Measurements from ENCODE around the gene MCRS1.
A peak's percentile ranks its signal among the peaks of the same experiment; 100 is the strongest.
"Not testable (repeated sequence)": the region's sequence is repeated elsewhere in the genome, so short reads cannot be mapped to it uniquely, and the experiment has no call there.

Gene MCRS1

GRCh38 chr12:49609059-49609874, 41.3 kb upstream of the MCRS1 start:
- peaks cover 18% of the 10 kb centered on the region for H3K4me1 Mint-ChIP-seq

GRCh38 chr12:49605539-49605938, 37.6 kb upstream of the MCRS1 start, which contains the start of gene FAM186B:
Gene FAM186B, minus strand, starts transcription at chr12:49605639. Its CDS starts 162 bp downstream, at chr12:49605477.
- Mint-ChIP-seq H3K9me3 (peaks cover 27% of the 10 kb centered on the region), H3K36me3 (ENCODE audit: low read depth) (peaks cover 42% of the 10 kb centered on the region), H3K4me1 (peaks cover 18% of the 10 kb centered on the region)
- H3K27me3 Mint-ChIP-seq (ENCODE audit: low read depth, poor library complexity); H3K4me3 Mint-ChIP-seq; DNase-seq; H3K27ac Mint-ChIP-seq: not testable (repeated sequence)

More at GRCh38 chr12:49609059-49609874, 41.3 kb upstream of the MCRS1 start:
- Mint-ChIP-seq H3K27me3 (ENCODE audit: low read depth, poor library complexity) (peaks cover 3% of the 10 kb centered on the region), H3K4me3 (peak overlapping the region; percentile 36), H3K27ac (peak overlapping the region; percentile 92), H3K36me3 (ENCODE audit: low read depth) (peaks cover 50% of the 10 kb centered on the region), H3K9me3 (peaks cover 56% of the 10 kb centered on the region)
- TF ChIP-seq CTCF (IDR thresholded peaks at IDR 0.05): no peak
- DNase-seq: no peak

- H3K27me3 Mint-ChIP-seq (ENCODE audit: low read depth, poor library complexity): no peaks in the 10 kb centered on the region
- peaks cover 20% of the 10 kb centered on the region for H3K9me3 Mint-ChIP-seq
- H3K36me3 Mint-ChIP-seq (ENCODE audit: low read depth): peaks cover 42% of the 10 kb centered on the region
- H3K27ac Mint-ChIP-seq: no peak overlapping the region
- no peak for TF ChIP-seq CTCF (IDR thresholded peaks at IDR 0.05)
- DNase-seq: no peak
- peaks cover 18% of the 10 kb centered on the region for H3K4me1 Mint-ChIP-seq
- no peak overlapping the region for H3K4me3 Mint-ChIP-seq
Observed at GRCh38 chr12:49604856-49605255, 36.9 kb upstream of the MCRS1 start.

- Mint-ChIP-seq H3K4me3 (no peak overlapping the region), H3K27me3 (ENCODE audit: low read depth, poor library complexity) (no peaks in the 10 kb centered on the region), H3K4me1 (peaks cover 15% of the 10 kb centered on the region), H3K36me3 (ENCODE audit: low read depth) (peaks cover 41% of the 10 kb centered on the region), H3K27ac (no peak overlapping the region), H3K9me3 (peaks cover 9% of the 10 kb centered on the region)
- no peak for DNase-seq
- no peak for TF ChIP-seq CTCF (IDR thresholded peaks at IDR 0.05)
Observed at GRCh38 chr12:49603721-49604120, 35.8 kb upstream of the MCRS1 start.

GRCh38 chr12:49599961-49600360, 32.0 kb upstream of the MCRS1 start:
- TF ChIP-seq CTCF (IDR thresholded peaks at IDR 0.05): no peak
- no peak overlapping the region for H3K27ac Mint-ChIP-seq
- H3K4me3 Mint-ChIP-seq: no peak overlapping the region
- peaks cover 39% of the 10 kb centered on the region for H3K36me3 Mint-ChIP-seq (ENCODE audit: low read depth)
- H3K4me1 Mint-ChIP-seq: peaks cover 16% of the 10 kb centered on the region
- no peaks in the 10 kb centered on the region for H3K9me3 Mint-ChIP-seq
- H3K27me3 Mint-ChIP-seq (ENCODE audit: low read depth, poor library complexity): no peaks in the 10 kb centered on the region
- no peak for DNase-seq

GRCh38 chr12:49598527-49598926, 30.6 kb upstream of the MCRS1 start:
- H3K9me3 Mint-ChIP-seq: no peaks in the 10 kb centered on the region
- no peak for TF ChIP-seq CTCF (IDR thresholded peaks at IDR 0.05)
- H3K4me1 Mint-ChIP-seq: peaks cover 13% of the 10 kb centered on the region
- DNase-seq: no peak
- H3K27me3 Mint-ChIP-seq (ENCODE audit: low read depth, poor library complexity): no peaks in the 10 kb centered on the region
- H3K36me3 Mint-ChIP-seq (ENCODE audit: low read depth): peaks cover 48% of the 10 kb centered on the region
- no peak overlapping the region for H3K27ac Mint-ChIP-seq
- H3K4me3 Mint-ChIP-seq: no peak overlapping the region

Measured in nephron progenitor cell (in vitro differentiated cells).